Suprapubic skin (tissue), 4 donors: Measurements from ENCODE around the gene GAS7. TPM values are rescaled to one million over a fixed set of nuclear protein-coding genes. Genes with fewer than 3 reads are reported as not detected.

Experiments
- DNase-seq, 2 donors: peaks; one replicate each; pipeline ENCODE4 v3.0.0-alpha.2; 2019; ENCODE audit warnings: low spot score in 2 of 2
- H3K27ac ChIP-seq: fragments of 200-600 bp; sonication (generic); one replicate; pipeline ENCODE4 v1.5.1; 2019
- H3K27me3 ChIP-seq: fragments of 200-600 bp; sonication (generic); one replicate; pipeline ENCODE4 v1.5.1; 2019
- H3K36me3 ChIP-seq: fragments of 200-600 bp; sonication (generic); one replicate; pipeline ENCODE4 v1.5.1; 2019
- H3K4me1 ChIP-seq: fragments of 200-600 bp; sonication (generic); one replicate; pipeline ENCODE4 v1.5.1; 2019
- H3K4me3 ChIP-seq: fragments of 200-600 bp; sonication (generic); one replicate; pipeline ENCODE4 v1.5.1; 2019; ENCODE audit warnings: mild to moderate bottlenecking
- H3K9me3 ChIP-seq: fragments of 200-600 bp; sonication (generic); one replicate; pipeline ENCODE4 v1.5.1; 2019
- EP300 ChIP-seq: sonication (generic); formaldehyde crosslinking; IDR thresholded peaks from one replicate; pipeline ENCODE4 v1.6.1; 2017; ENCODE audit warnings: antibody characterized with exemption
- POLR2A ChIP-seq, 2 donors: fragments of 450-650 bp; IDR thresholded peaks; one replicate each; pipeline ENCODE4 v1.6.1; 2017; ENCODE audit warnings: antibody characterized with exemption in 2 of 2, mild to moderate bottlenecking in 2 of 2, moderate library complexity in 2 of 2
- POLR2AphosphoS5 ChIP-seq, 3 donors: sonication (generic); formaldehyde crosslinking; IDR thresholded peaks; one replicate each; pipeline ENCODE4 v1.6.1; 2017; ENCODE audit warnings: antibody characterized with exemption in 3 of 3
- WGBS: methylation state at CpG from one replicate; pipeline ENCODE4 v1.1.5; 2018; 5-methylcytosine and 5-hydroxymethylcytosine counted together
- total RNA-seq, 4 donors: library from RNA; depleted of rRNA; stranded (reverse); fragments of >200 nt; gene quantifications; one replicate each; pipeline ENCODE4 v1.1.0, GENCODE V29; 2016
- TF ChIP-seq, protein P1 (sequence below), 2 donors: fragments of 200-600 bp in 1 of 2; fragments of 450-650 bp in 1 of 2; sonication (generic) in 1 of 2; IDR thresholded peaks; one replicate each; pipeline ENCODE4 v1.5.1; 2016 to 2019; ENCODE audit warnings: antibody characterized with exemption in 2 of 2, mild to moderate bottlenecking in 1 of 2, moderate library complexity in 1 of 2

The GAS7 gene
- total RNA-seq, 4 donors from 2014 or later, result 45.7 to 106 (median 74.2) TPM

DNA sequence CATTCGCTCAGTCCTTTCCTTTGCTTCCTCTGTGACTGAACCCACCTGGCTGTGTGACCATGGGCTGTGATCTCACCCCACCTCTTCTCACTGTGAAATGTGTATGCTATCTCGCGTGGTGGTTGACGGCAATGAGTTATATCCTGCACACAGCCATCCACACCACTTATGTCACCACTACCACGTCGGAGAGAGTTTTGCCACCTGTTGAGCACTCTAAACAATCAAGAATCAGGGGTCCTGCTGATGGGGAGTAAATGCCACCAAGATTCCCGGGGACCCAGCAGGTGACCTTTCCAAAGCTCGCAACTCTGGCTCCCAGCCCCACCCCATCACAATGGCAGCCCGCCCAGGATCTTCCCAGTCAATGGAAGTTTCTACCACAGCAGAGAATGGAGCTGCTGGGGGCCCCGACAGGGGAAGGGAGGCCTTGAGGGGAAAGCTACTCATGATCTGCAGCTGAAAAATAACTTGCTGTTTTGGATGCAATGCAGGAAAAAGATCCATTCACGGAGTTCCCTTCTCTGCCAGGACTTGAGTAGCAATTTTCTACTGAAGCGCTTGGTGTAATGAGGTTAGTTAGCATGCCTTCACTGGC, 267.2 kb downstream of the GAS7 start:
- no peak overlapping the region for H3K4me3 ChIP-seq
- WGBS, result 77% methylated on average over 11 of the region's 12 CpGs
- H3K36me3 ChIP-seq, result peaks cover 16% of the 10 kb centered on the region
- no peak overlapping the region for H3K27ac ChIP-seq
- H3K9me3 ChIP-seq, result no peaks in the 10 kb centered on the region
- DNase-seq, result no peak
- TF ChIP-seq EP300, result no peak
- no peak for TF ChIP-seq POLR2AphosphoS5 (IDR thresholded peaks at IDR 0.05)
- TF ChIP-seq, protein P1, sequence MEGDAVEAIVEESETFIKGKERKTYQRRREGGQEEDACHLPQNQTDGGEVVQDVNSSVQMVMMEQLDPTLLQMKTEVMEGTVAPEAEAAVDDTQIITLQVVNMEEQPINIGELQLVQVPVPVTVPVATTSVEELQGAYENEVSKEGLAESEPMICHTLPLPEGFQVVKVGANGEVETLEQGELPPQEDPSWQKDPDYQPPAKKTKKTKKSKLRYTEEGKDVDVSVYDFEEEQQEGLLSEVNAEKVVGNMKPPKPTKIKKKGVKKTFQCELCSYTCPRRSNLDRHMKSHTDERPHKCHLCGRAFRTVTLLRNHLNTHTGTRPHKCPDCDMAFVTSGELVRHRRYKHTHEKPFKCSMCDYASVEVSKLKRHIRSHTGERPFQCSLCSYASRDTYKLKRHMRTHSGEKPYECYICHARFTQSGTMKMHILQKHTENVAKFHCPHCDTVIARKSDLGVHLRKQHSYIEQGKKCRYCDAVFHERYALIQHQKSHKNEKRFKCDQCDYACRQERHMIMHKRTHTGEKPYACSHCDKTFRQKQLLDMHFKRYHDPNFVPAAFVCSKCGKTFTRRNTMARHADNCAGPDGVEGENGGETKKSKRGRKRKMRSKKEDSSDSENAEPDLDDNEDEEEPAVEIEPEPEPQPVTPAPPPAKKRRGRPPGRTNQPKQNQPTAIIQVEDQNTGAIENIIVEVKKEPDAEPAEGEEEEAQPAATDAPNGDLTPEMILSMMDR (IDR thresholded peaks at IDR 0.05), result no peak
- TF ChIP-seq POLR2A (IDR thresholded peaks at IDR 0.05), result no peak
- H3K4me1 ChIP-seq, result peaks cover 13% of the 10 kb centered on the region
- no peaks in the 10 kb centered on the region for H3K27me3 ChIP-seq

DNA sequence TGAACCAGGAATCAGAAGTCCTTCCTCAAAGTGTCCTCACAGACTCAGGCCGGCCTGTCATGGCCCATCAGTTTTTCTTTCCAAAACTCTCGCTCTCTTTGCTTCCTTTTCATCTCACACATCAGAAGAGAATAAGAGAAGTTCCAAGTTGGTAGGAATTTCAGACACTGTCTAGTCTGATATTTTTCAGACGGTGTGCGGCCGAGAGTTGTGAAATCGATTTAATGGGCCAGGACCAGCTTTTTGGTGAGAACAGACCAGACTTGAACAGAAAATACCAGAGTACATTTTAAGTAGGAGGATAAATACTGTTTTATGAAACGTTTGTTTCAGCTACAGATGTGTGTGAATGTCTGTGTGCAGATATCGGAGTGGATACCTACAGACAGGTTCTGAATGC, 268.5 kb downstream of the GAS7 start:
- H3K27ac ChIP-seq, result no peak overlapping the region
- no peak for TF ChIP-seq POLR2AphosphoS5 (IDR thresholded peaks at IDR 0.05)
- no peak for TF ChIP-seq EP300
- no peak for TF ChIP-seq POLR2A (IDR thresholded peaks at IDR 0.05)
- TF ChIP-seq, protein P1 (IDR thresholded peaks at IDR 0.05), result no peak
- peaks cover 3% of the 10 kb centered on the region for H3K4me1 ChIP-seq
- DNase-seq, result no peak
- no peaks in the 10 kb centered on the region for H3K9me3 ChIP-seq
- 73% methylated on average over 8 of the region's 8 CpGs for WGBS
- H3K36me3 ChIP-seq, result peaks cover 16% of the 10 kb centered on the region
- no peak overlapping the region for H3K4me3 ChIP-seq
- no peaks in the 10 kb centered on the region for H3K27me3 ChIP-seq

DNA sequence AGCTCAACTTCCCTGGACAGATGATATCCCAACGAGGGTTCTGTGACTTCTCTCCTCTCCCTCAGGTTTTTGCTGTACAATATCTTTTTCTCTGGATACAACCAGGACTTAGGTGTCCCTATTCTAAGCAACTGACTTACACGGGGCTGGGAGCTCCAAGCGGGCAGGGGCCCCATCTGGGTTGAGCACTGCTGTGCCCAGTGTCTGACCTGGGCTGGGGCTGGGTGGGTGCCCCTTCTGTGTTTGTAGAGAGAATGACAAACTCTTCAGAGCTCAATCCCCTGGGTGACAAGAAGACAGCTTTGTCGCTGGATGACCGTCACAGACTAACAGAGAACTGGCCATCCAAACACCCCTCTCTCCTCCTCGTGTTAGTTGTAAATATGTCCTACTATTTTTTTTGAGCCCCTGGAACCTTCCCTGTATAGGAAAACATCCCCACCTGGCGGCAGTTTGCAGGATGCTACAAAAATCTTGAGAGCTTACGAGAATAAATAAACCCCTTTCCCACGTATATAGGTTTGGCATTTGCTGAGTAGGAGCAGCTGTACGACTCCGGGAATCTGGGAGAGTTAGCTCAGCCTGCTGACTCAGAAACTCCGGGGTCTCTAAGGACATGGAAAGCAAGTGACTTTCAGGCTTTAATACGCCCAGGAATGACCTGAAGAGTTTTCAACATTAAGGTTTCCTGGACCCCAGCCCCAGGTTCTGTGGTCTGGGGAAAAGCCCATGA, 269.6 kb downstream of the GAS7 start:
- Histone ChIP-seq H3K4me1 (no peaks in the 10 kb centered on the region), H3K27me3 (no peaks in the 10 kb centered on the region), H3K36me3 (peaks cover 16% of the 10 kb centered on the region), H3K9me3 (no peaks in the 10 kb centered on the region), H3K4me3 (no peak overlapping the region), H3K27ac (no peak overlapping the region)
- 56% methylated on average over 11 of the region's 13 CpGs for WGBS
- no peak for DNase-seq
- TF ChIP-seq POLR2A (IDR thresholded peaks at IDR 0.05), result no peak
- no peak for TF ChIP-seq POLR2AphosphoS5 (IDR thresholded peaks at IDR 0.05)
- no peak for TF ChIP-seq EP300
- TF ChIP-seq, protein P1 (IDR thresholded peaks at IDR 0.05), result no peak

DNA sequence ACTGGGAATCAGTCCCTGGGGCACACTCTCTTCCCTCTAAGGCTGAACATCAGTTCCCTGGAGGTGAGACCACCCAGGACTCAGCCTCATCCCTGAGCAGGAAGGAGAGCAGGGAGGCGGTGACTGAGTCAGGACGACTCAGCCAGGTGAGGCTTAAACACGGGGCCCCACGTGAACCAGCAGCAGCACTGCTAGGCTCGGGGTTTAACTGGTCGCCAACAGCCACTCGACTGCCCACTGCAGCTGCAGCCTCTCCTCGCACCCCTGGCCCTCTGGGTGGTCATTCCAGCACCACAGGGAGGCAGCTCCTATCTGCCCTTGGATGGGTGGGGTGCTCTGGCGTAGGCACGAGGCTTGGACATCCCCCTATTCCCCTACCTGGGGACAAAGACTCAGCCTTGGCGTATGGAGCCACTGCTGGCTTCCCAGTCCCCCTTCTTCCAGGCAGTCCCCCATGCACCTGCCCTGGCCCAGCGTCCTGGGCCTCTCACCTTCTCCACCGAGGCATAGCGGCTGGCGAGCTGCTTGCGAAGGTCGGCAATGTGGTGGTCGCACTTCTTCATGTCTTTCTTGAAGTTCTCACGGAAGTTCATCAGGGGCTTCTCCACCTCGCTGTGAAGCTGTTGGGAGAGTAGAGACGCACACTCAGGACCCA, 272.1 kb downstream of the GAS7 start:
- DNase-seq, result no peak
- Histone ChIP-seq H3K9me3 (no peaks in the 10 kb centered on the region), H3K36me3 (peaks cover 10% of the 10 kb centered on the region), H3K4me3 (no peak overlapping the region), H3K27me3 (no peaks in the 10 kb centered on the region), H3K27ac (no peak overlapping the region), H3K4me1 (no peaks in the 10 kb centered on the region)
- TF ChIP-seq EP300, result no peak
- TF ChIP-seq POLR2AphosphoS5 (IDR thresholded peaks at IDR 0.05), result no peak
- TF ChIP-seq, protein P1 (IDR thresholded peaks at IDR 0.05), result no peak
- TF ChIP-seq POLR2A (IDR thresholded peaks at IDR 0.05), result no peak
- WGBS, result 79% methylated on average over 10 of the region's 21 CpGs

DNA sequence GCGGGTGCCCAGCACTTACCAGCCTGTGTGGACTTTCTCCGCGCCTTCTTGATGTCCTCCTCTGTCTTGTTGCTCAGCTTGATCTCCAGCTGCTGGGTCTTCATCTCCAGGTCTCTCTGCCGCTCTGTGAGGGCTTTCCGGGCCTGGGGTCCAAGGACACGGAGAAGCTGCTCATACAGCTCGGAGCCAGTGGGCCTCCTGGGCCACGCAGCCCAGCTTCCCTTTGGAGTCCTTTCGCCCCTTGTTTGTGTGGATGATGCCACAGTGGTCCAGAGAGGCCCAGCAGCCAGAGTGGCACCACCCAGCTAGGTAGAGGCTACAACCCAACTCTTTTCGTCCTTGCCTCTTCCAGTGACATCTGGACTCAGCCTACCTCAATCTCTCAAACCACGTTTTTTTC, 272.9 kb downstream of the GAS7 start:
- Histone ChIP-seq H3K4me1 (no peaks in the 10 kb centered on the region), H3K27ac (no peak overlapping the region)
- TF ChIP-seq, protein P1 (IDR thresholded peaks at IDR 0.05), result no peak
- no peak for TF ChIP-seq POLR2A (IDR thresholded peaks at IDR 0.05)
- no peak for TF ChIP-seq POLR2AphosphoS5 (IDR thresholded peaks at IDR 0.05)
- TF ChIP-seq EP300, result no peak

More for the DNA sequence above, 272.9 kb downstream of the GAS7 start:
- DNase-seq, result no peak
- Histone ChIP-seq H3K36me3 (peaks cover 11% of the 10 kb centered on the region), H3K9me3 (no peaks in the 10 kb centered on the region), H3K4me3 (no peak overlapping the region), H3K27me3 (no peaks in the 10 kb centered on the region)
- 94% methylated on average over 11 of the region's 11 CpGs for WGBS
